T-helper 9 cell (primary cell): ENCODE measurements around the gene RASD1.
A peak's percentile ranks its signal among the peaks of the same experiment; 100 is the strongest.

ENCODE experiments used
- DNase-seq: peaks from one replicate; pipeline ENCODE4 v3.0.0-alpha.2; 2020
- total RNA-seq, 2 donors: gene quantifications; one replicate each; lab custom pipeline; 2026; lab: John Stamatoyannopoulos, UW

The RASD1 gene
- 1.5 to 9.4 reads per million in 2 donors for total RNA-seq

GRCh38 chr17:17496189-17497064 is at the start of gene RASD1:
Gene RASD1 (minus strand): TSS chr17:17496395. CDS start chr17:17496181, 214 bp downstream.
- DNase-seq = peak; percentile 73

- no peak for DNase-seq
Measured at GRCh38 chr17:17545984-17546383, 49.8 kb upstream of the RASD1 start.

- no peak for DNase-seq
Measured at GRCh38 chr17:17545031-17545820, 49.0 kb upstream of the RASD1 start.

- DNase-seq = no peak
Measured at GRCh38 chr17:17542906-17543635, 46.9 kb upstream of the RASD1 start.

- DNase-seq = no peak
Measured at GRCh38 chr17:17541640-17542001, 45.4 kb upstream of the RASD1 start.

GRCh38 chr17:17540935-17541639 is 44.9 kb upstream of the RASD1 start:
- DNase-seq = no peak

GRCh38 chr17:17540278-17540906 is 44.2 kb upstream of the RASD1 start:
- no peak for DNase-seq

- no peak for DNase-seq
Measured at GRCh38 chr17:17539591-17539990, 43.4 kb upstream of the RASD1 start.

GRCh38 chr17:17538417-17539391 is 42.5 kb upstream of the RASD1 start:
- no peak for DNase-seq

GRCh38 chr17:17537311-17538099 is 41.3 kb upstream of the RASD1 start:
- DNase-seq = no peak

GRCh38 chr17:17536702-17537101 is 40.5 kb upstream of the RASD1 start:
- no peak for DNase-seq

GRCh38 chr17:17535957-17536356 is 39.8 kb upstream of the RASD1 start:
- DNase-seq = no peak

- no peak for DNase-seq
Measured at GRCh38 chr17:17533901-17534441, 37.8 kb upstream of the RASD1 start.

GRCh38 chr17:17532991-17533390 is 36.8 kb upstream of the RASD1 start:
- no peak for DNase-seq

- no peak for DNase-seq
Measured at GRCh38 chr17:17531156-17531555, 35.0 kb upstream of the RASD1 start.

GRCh38 chr17:17528696-17529652 is 32.8 kb upstream of the RASD1 start:
- no peak for DNase-seq

- DNase-seq = no peak
Measured at GRCh38 chr17:17527956-17528500, 31.8 kb upstream of the RASD1 start.

GRCh38 chr17:17527534-17527933 is 31.3 kb upstream of the RASD1 start:
- no peak for DNase-seq
